HepG2 (cell line): ENCODE results near the gene SKIDA1. TPM values are rescaled to one million over a fixed set of nuclear protein-coding genes. Genes with fewer than 3 reads are reported as not detected.

Experiments
- AGO2 ChIP-seq: fragments of 200-400 bp; formaldehyde crosslinking; optimal IDR thresholded peaks from 2 replicates; pipeline ENCODE3; 2017; ENCODE audit warnings: mild to moderate bottlenecking, low read depth, low read length, moderate library complexity
- ATF1 ChIP-seq: IDR thresholded peaks from 2 replicates; pipeline ENCODE4 v1.6.1; 2016; ENCODE audit warnings: mild to moderate bottlenecking, control low read depth
- CEBPZ ChIP-seq: IDR thresholded peaks from 2 replicates; pipeline ENCODE4 v1.6.1; 2012; ENCODE audit warnings: low read length, improper control_type of control experiment
- GLMP ChIP-seq: sonication (generic); formaldehyde crosslinking; IDR thresholded peaks from 2 replicates; pipeline ENCODE4 v1.9.0; 2021; ENCODE audit warnings: missing genetic modification reagents, mild to moderate bottlenecking, borderline replicate concordance
- GMEB1 ChIP-seq: sonication (generic); formaldehyde crosslinking; IDR thresholded peaks from 2 replicates; pipeline ENCODE4 v1.5.1; 2020; ENCODE audit warnings: missing genetic modification reagents, mild to moderate bottlenecking, borderline replicate concordance
- MIER2 ChIP-seq: IDR thresholded peaks from 2 replicates; pipeline ENCODE4 v1.6.1; 2016; ENCODE audit warnings: missing biosample characterization, missing genetic modification reagents
- PTBP1 ChIP-seq: fragments of 200-400 bp; formaldehyde crosslinking; IDR thresholded peaks from 2 replicates; pipeline ENCODE4 v1.6.1; 2018; ENCODE audit warnings: low read length, low read depth; ENCODE audit not compliant: poor library complexity, severe bottlenecking
- TCF7L2 ChIP-seq: IDR thresholded peaks from 2 replicates; pipeline ENCODE4 v1.6.1; 2011; ENCODE audit warnings: mild to moderate bottlenecking, low read depth, low read length, moderate library complexity
- ZFAT ChIP-seq: sonication (generic); formaldehyde crosslinking; conservative IDR thresholded peaks from 2 replicates; pipeline ENCODE4 v1.8.1; 2023; ENCODE audit warnings: missing genetic modification reagents, inconsistent platforms
- ZFP90 ChIP-seq: sonication (generic); formaldehyde crosslinking; IDR thresholded peaks from 2 replicates; pipeline ENCODE4 v1.8.0; 2022; ENCODE audit warnings: missing genetic modification reagents, mild to moderate bottlenecking, inconsistent platforms, borderline replicate concordance
- ZHX2 ChIP-seq, 2 experiments: sonication (generic) in 1 of 2; formaldehyde crosslinking in 1 of 2; IDR thresholded peaks; 2 replicates each; pipeline versions ENCODE4 v1.6.1 to v1.9.0; 2014 to 2022; ENCODE audit warnings: antibody characterized with exemption in 1 of 2, borderline replicate concordance in 1 of 2, inconsistent platforms in 1 of 2, low read depth in 1 of 2, missing genetic modification reagents in 1 of 2
- ZNF234 ChIP-seq: sonication (generic); formaldehyde crosslinking; conservative IDR thresholded peaks from 2 replicates; pipeline ENCODE4 v1.5.1; 2020; ENCODE audit warnings: mild to moderate bottlenecking, missing genetic modification reagents
- ZNF547 ChIP-seq: sonication (generic); formaldehyde crosslinking; IDR thresholded peaks from 2 replicates; pipeline ENCODE4 v1.5.1; 2020; ENCODE audit warnings: mild to moderate bottlenecking, missing genetic modification reagents
- ZNF776 ChIP-seq: sonication (generic); formaldehyde crosslinking; IDR thresholded peaks from 2 replicates; pipeline ENCODE4 v1.4.0; 2020; ENCODE audit warnings: mild to moderate bottlenecking, missing genetic modification reagents
- polyA plus RNA-seq, 8 experiments: library from polyadenylated mRNA; depleted of rRNA in 3 of 8; stranded (reverse) in 7 of 8; unstranded in 1 of 8; fragments of >200 nt; fragmentation: Illumina TruSeq in 4 of 8; extraction: Trizol in 4 of 8; gene quantifications; 2 replicates each; pipeline versions ENCODE4 v1.2.1 to v1.2.3, GENCODE V29; 2011 to 2016; ENCODE audit warnings: low read depth in 4 of 8, missing spikeins in 1 of 8, mixed read lengths in 1 of 8; ENCODE audit not compliant: insufficient read depth in 1 of 8
- total RNA-seq, 5 experiments: library from RNA; depleted of rRNA; stranded (reverse); fragments of >200 nt; fragmentation: Illumina TruSeq; extraction: Trizol; gene quantifications; 2 replicates each; pipeline ENCODE4 v1.2.3, GENCODE V29; 2016; ENCODE audit warnings: low read depth in 1 of 5

Gene SKIDA1
- total and polyA plus RNA-seq, 2 of the 13 experiments (the other 11 are each of a cell fraction or from before 2014, with no cell fraction given) = 0.73 to 1.5 TPM

- TF ChIP-seq ZHX2 (IDR thresholded peaks at IDR 0.05; ENCODE audit: low read depth) = no peak; the same call in 1 of the 2 replicates
- 0 out of 2 replicates have a peak, but pooled peaks have one; percentile 59 for TF ChIP-seq ZHX2 (CRISPR knock-in tag; IDR thresholded peaks at IDR 0.05; ENCODE audit: borderline replicate concordance)
- TF ChIP-seq ATF1 (CRISPR knock-in tag) = no peak
- TF ChIP-seq AGO2 = no peak
- TF ChIP-seq GLMP (CRISPR knock-in tag) = no peak
- 0 out of 2 replicates have a peak, but pooled peaks have one; percentile 46 for TF ChIP-seq ZNF776 (CRISPR knock-in tag)
- TF ChIP-seq ZFAT (CRISPR knock-in tag) = no peak
- TF ChIP-seq ZFP90 (CRISPR knock-in tag) = peak; percentile 67; the same call in 1 of the 2 replicates
- TF ChIP-seq GMEB1 = 0 out of 2 replicates have a peak, but pooled peaks have one; percentile 40
- TF ChIP-seq PTBP1 = no peak
- TF ChIP-seq ZNF547 (CRISPR knock-in tag) = peak; percentile 76; the same call in 1 of the 2 replicates
- no peak for TF ChIP-seq CEBPZ
- TF ChIP-seq ZNF234 (CRISPR knock-in tag) = no peak
- no peak for TF ChIP-seq MIER2 (CRISPR knock-in tag)
- no peak for TF ChIP-seq TCF7L2
These were observed 8.1 kb downstream of the SKIDA1 start (continued) for GRCh38 chr10:21517134-21518031.
